Measurements from ENCODE around the gene TPMT.

Gene TPMT

DNA sequence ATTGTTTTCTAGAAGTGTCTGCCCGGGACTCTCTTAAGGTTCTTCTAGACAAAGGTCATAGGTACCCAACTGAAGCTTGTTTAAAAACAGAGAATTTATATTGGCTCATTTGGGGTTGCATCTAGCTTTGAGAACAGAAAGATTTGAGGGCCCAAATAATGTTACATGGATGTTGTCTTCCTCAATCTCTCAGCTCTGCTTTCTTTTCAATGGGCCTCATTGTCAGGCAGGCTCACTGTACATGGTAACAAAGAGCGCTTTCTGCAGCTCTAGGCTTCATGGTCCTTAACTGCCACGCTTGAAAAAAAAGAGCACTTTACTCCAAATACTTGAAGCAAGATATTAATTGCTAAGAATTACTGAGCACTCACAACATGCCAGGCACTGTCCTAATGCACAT is 54.6 kb downstream of the TPMT start:
- no peak for TF ChIP-seq TCF12 (IDR thresholded peaks at IDR 0.05; ENCODE audit: low read depth)
- TF ChIP-seq, protein P1, sequence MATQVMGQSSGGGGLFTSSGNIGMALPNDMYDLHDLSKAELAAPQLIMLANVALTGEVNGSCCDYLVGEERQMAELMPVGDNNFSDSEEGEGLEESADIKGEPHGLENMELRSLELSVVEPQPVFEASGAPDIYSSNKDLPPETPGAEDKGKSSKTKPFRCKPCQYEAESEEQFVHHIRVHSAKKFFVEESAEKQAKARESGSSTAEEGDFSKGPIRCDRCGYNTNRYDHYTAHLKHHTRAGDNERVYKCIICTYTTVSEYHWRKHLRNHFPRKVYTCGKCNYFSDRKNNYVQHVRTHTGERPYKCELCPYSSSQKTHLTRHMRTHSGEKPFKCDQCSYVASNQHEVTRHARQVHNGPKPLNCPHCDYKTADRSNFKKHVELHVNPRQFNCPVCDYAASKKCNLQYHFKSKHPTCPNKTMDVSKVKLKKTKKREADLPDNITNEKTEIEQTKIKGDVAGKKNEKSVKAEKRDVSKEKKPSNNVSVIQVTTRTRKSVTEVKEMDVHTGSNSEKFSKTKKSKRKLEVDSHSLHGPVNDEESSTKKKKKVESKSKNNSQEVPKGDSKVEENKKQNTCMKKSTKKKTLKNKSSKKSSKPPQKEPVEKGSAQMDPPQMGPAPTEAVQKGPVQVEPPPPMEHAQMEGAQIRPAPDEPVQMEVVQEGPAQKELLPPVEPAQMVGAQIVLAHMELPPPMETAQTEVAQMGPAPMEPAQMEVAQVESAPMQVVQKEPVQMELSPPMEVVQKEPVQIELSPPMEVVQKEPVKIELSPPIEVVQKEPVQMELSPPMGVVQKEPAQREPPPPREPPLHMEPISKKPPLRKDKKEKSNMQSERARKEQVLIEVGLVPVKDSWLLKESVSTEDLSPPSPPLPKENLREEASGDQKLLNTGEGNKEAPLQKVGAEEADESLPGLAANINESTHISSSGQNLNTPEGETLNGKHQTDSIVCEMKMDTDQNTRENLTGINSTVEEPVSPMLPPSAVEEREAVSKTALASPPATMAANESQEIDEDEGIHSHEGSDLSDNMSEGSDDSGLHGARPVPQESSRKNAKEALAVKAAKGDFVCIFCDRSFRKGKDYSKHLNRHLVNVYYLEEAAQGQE (IDR thresholded peaks at IDR 0.05; ENCODE audit: low read depth), result no peak
- no peak for TF ChIP-seq TAF1 (IDR thresholded peaks at IDR 0.05; ENCODE audit: low read depth)
- no peak for TF ChIP-seq ZBTB7A (IDR thresholded peaks at IDR 0.05; ENCODE audit: low read depth)
- no peak for TF ChIP-seq TEAD4 (IDR thresholded peaks at IDR 0.05)
- TF ChIP-seq FOXM1 (IDR thresholded peaks at IDR 0.05; ENCODE audit: borderline replicate concordance, low read depth), result no peak
- TF ChIP-seq YY1 (IDR thresholded peaks at IDR 0.05; ENCODE audit: low read depth), result no peak
- no peak for TF ChIP-seq EP300 (IDR thresholded peaks at IDR 0.05; ENCODE audit: borderline replicate concordance)
- TF ChIP-seq, protein P2, sequence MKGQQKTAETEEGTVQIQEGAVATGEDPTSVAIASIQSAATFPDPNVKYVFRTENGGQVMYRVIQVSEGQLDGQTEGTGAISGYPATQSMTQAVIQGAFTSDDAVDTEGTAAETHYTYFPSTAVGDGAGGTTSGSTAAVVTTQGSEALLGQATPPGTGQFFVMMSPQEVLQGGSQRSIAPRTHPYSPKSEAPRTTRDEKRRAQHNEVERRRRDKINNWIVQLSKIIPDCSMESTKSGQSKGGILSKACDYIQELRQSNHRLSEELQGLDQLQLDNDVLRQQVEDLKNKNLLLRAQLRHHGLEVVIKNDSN (IDR thresholded peaks at IDR 0.05), result no peak
- TF ChIP-seq EGR1 (IDR thresholded peaks at IDR 0.05), result no peak
- TF ChIP-seq, protein P3, sequence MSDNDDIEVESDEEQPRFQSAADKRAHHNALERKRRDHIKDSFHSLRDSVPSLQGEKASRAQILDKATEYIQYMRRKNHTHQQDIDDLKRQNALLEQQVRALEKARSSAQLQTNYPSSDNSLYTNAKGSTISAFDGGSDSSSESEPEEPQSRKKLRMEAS (IDR thresholded peaks at IDR 0.05), result no peak
- no peak for TF ChIP-seq CREB1 (IDR thresholded peaks at IDR 0.05; ENCODE audit: low read depth)
- no peak for TF ChIP-seq CEBPB (IDR thresholded peaks at IDR 0.05)
- TF ChIP-seq NFIC (IDR thresholded peaks at IDR 0.05), result no peak
- no peak for TF ChIP-seq RAD21 (IDR thresholded peaks at IDR 0.05; ENCODE audit: low read depth)

DNA sequence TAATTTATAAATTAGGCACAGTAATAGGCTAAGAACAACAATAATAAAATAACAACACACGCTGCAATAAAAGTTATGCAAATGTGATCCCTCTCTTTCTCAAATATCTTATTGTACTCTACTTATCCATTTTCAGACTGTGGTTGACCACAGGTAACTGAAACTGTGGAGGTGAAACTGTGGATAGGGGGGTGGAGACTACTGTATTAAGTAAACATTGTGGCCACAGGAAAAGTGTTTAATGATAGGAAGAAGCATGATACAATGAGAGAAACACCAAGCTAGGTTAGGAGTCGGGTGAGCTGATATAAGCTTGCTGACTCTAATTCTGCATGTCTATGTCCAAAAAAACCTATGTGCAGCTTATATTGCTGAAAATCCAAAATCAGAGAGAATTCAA is 55.4 kb downstream of the TPMT start:
- no peak for TF ChIP-seq CREB1 (IDR thresholded peaks at IDR 0.05; ENCODE audit: low read depth)
- TF ChIP-seq, protein P1 (IDR thresholded peaks at IDR 0.05; ENCODE audit: low read depth), result no peak
- TF ChIP-seq CEBPB (IDR thresholded peaks at IDR 0.05), result no peak
- TF ChIP-seq FOXM1 (IDR thresholded peaks at IDR 0.05; ENCODE audit: borderline replicate concordance, low read depth), result no peak
- TF ChIP-seq, protein P2 (IDR thresholded peaks at IDR 0.05), result no peak
- TF ChIP-seq YY1 (IDR thresholded peaks at IDR 0.05; ENCODE audit: low read depth), result no peak
- TF ChIP-seq RAD21 (IDR thresholded peaks at IDR 0.05; ENCODE audit: low read depth), result no peak
- TF ChIP-seq TAF1 (IDR thresholded peaks at IDR 0.05; ENCODE audit: low read depth), result no peak
- no peak for TF ChIP-seq TCF12 (IDR thresholded peaks at IDR 0.05; ENCODE audit: low read depth)
- TF ChIP-seq TEAD4 (IDR thresholded peaks at IDR 0.05), result no peak
- TF ChIP-seq ZBTB7A (IDR thresholded peaks at IDR 0.05; ENCODE audit: low read depth), result no peak
- no peak for TF ChIP-seq NFIC (IDR thresholded peaks at IDR 0.05)
- no peak for TF ChIP-seq EP300 (IDR thresholded peaks at IDR 0.05; ENCODE audit: borderline replicate concordance)
- TF ChIP-seq EGR1 (IDR thresholded peaks at IDR 0.05), result no peak
- TF ChIP-seq, protein P3 (IDR thresholded peaks at IDR 0.05), result no peak

DNA sequence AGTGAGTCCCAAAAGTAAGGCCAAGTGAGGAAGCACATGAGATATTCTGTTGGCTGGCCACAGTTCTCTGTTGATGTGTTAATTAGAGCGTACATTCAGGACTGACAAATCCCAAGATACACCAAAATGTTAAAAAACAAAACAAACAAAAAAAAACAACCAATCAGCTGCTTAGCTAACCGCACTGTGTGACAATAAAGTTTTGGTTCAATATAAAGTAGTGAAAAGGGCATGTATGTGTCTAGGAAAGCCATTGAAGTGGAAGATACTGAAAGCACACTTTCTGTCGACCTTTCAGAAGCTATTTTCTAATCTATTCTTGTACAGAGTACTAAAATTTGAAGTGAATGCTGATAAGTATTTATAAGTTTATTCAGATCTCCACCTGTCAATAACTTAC is 58.5 kb downstream of the TPMT start:
- TF ChIP-seq, protein P3 (IDR thresholded peaks at IDR 0.05), result no peak
- no peak for TF ChIP-seq TCF12 (IDR thresholded peaks at IDR 0.05; ENCODE audit: low read depth)

DNA sequence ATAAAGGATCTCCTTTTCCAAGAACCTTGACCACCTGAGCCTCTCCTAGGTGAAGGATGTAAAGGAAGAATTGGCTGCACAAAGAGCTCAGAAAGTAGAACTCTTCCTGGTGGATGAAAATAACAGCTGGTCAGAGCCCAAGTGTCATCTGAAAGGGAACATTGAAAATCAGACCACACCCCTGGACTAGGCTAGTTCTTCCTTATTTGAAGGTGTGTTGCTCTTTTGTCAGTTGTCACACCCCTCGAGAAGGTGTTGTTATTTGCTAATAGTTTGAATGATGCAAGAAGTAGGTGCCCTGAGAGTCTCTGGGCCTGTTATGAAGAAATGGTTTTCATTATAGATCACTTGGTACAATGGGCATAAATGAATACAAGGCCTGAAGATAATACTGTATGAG is 63.5 kb downstream of the TPMT start:
- TF ChIP-seq CEBPB (IDR thresholded peaks at IDR 0.05) (no peak), RAD21 (IDR thresholded peaks at IDR 0.05; ENCODE audit: low read depth) (no peak), TCF12 (IDR thresholded peaks at IDR 0.05; ENCODE audit: low read depth) (no peak), YY1 (IDR thresholded peaks at IDR 0.05; ENCODE audit: low read depth) (no peak), ZBTB7A (IDR thresholded peaks at IDR 0.05; ENCODE audit: low read depth) (no peak), NFIC (IDR thresholded peaks at IDR 0.05) (no peak), FOXM1 (IDR thresholded peaks at IDR 0.05; ENCODE audit: borderline replicate concordance, low read depth) (no peak)
- TF ChIP-seq, protein P2 (IDR thresholded peaks at IDR 0.05), result no peak

DNA sequence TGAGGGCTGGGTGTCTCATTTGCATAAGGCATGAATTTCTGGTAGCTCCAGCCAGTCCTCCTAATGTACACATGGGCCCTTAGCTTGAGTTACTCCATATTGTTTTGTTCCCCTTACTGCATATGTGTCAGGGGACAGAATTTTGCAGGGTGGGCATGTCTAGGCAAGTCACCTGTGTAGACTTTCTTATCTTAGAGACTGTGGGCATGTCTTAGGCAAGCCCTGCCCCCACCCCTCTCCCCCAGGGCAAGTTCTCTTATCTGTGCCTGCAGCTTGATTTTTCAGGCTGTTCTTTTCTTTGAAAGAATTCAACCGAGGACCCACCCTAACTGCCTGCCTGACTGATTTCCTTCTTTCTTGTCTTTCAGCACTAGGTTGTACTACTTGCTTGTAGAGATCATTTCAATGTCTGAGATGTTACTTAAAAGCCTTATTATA is 64.5 kb downstream of the TPMT start:
- no peak for TF ChIP-seq FOXM1 (IDR thresholded peaks at IDR 0.05; ENCODE audit: borderline replicate concordance, low read depth)
- TF ChIP-seq CEBPB (IDR thresholded peaks at IDR 0.05), result no peak
- TF ChIP-seq, protein P2 (IDR thresholded peaks at IDR 0.05), result no peak
- no peak for TF ChIP-seq TCF12 (IDR thresholded peaks at IDR 0.05; ENCODE audit: low read depth)
- no peak for TF ChIP-seq EGR1 (IDR thresholded peaks at IDR 0.05)
- no peak for TF ChIP-seq RAD21 (IDR thresholded peaks at IDR 0.05; ENCODE audit: low read depth)
- TF ChIP-seq CREB1 (IDR thresholded peaks at IDR 0.05; ENCODE audit: low read depth), result no peak
- TF ChIP-seq TEAD4 (IDR thresholded peaks at IDR 0.05), result no peak
- TF ChIP-seq, protein P1 (IDR thresholded peaks at IDR 0.05; ENCODE audit: low read depth), result no peak
